NCI-H526 (cell line): ENCODE results near the gene UBE2QL1.

Experiments
- DNase-seq, 2 experiments: peaks; one replicate each; lab custom pipeline; 2025; lab: John Stamatoyannopoulos, UW

UBE2QL1 gene

GRCh38 chr5:6448622-6449464 is at the start of gene UBE2QL1:
TSS of gene UBE2QL1 (plus strand) at chr5:6448859. CDS start at chr5:6448894, 35 bp downstream.
- DNase-seq = peak in 1 of 2 experiments; percentile 67

GRCh38 chr5:6399980-6400910 is 48.4 kb upstream of the UBE2QL1 start:
- DNase-seq = no peak

- DNase-seq = no peak
These were observed 47.2 kb upstream of the UBE2QL1 start for GRCh38 chr5:6401410-6401809.

- no peak for DNase-seq
These were observed 45.7 kb upstream of the UBE2QL1 start for GRCh38 chr5:6402939-6403338.

GRCh38 chr5:6403416-6403815 is 45.2 kb upstream of the UBE2QL1 start:
- no peak for DNase-seq

GRCh38 chr5:6404129-6404528 is 44.5 kb upstream of the UBE2QL1 start:
- no peak for DNase-seq

- no peak for DNase-seq
These were observed 43.1 kb upstream of the UBE2QL1 start for GRCh38 chr5:6405591-6405990.

- DNase-seq = no peak
These were observed 41.0 kb upstream of the UBE2QL1 start for GRCh38 chr5:6407558-6408259.

GRCh38 chr5:6408260-6408596 is 40.4 kb upstream of the UBE2QL1 start:
- DNase-seq = no peak

- DNase-seq = no peak
These were observed 39.8 kb upstream of the UBE2QL1 start for GRCh38 chr5:6408627-6409446.

- no peak for DNase-seq
These were observed 38.2 kb upstream of the UBE2QL1 start for GRCh38 chr5:6410421-6410820.

GRCh38 chr5:6411141-6411540 is 37.5 kb upstream of the UBE2QL1 start:
- no peak for DNase-seq

- DNase-seq = no peak
These were observed 35.8 kb upstream of the UBE2QL1 start for GRCh38 chr5:6412811-6413210.

GRCh38 chr5:6417657-6418056 is 31.0 kb upstream of the UBE2QL1 start:
- DNase-seq = no peak

- no peak for DNase-seq
These were observed 29.9 kb upstream of the UBE2QL1 start for GRCh38 chr5:6418679-6419276.

GRCh38 chr5:6419340-6419852 is 29.3 kb upstream of the UBE2QL1 start:
- DNase-seq = no peak

- DNase-seq = no peak
These were observed 25.1 kb upstream of the UBE2QL1 start for GRCh38 chr5:6423327-6424109.

- peak; percentile 14 to 49 for DNase-seq
These were observed 24.5 kb upstream of the UBE2QL1 start for GRCh38 chr5:6424110-6424659.

- no peak for DNase-seq
These were observed 24.0 kb upstream of the UBE2QL1 start for GRCh38 chr5:6424700-6425099.

- DNase-seq = no peak
These were observed 21.0 kb upstream of the UBE2QL1 start for GRCh38 chr5:6427694-6428093.
